Measurements from ENCODE around the gene PEX14. TPM values are rescaled to one million over a fixed set of nuclear protein-coding genes. Genes with fewer than 3 reads are reported as not detected.
A peak's percentile ranks its signal among the peaks of the same experiment; 100 is the strongest.

PEX14 gene
- total RNA-seq, 1 experiment from 2014 or later, result 27.3 TPM

DNA sequence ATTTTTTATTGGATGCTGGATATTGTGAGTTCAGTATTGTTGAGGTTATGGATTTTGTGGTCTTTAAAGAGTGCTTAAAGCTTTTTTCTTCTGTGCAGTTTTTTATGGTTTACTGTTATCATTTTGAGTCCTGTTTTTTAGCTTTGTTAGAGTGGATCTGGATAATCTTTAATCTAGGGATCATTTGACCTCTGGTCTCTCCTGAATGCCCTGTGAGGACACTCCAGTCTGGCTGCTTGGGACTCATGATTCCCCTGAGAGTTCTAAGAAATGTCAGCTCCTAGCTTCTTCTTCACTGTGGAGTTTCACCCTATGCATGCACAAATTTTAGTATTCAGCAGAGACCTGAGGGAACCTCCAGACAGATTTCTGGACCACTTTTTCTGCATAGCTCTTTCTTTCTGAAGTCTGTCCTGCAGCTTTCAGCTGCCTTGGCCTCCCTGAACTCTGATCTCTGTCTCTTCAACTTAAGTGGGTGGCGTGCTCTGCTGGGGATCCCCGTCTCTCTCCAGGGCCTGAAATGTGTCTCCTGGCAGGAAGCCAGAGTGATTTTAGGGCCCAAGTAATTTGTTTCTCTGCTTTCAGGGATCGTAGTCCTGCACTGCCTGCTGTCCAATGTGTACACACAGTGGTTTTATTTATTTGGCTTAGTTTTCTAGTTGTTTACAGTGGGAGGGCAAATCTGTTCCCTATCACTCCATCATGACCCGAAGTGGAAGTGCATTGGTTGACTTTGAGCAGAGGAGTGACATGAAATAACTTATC lies 14.7 kb downstream of the PEX14 start:
- H3K4me3 Mint-ChIP-seq, result no peak overlapping the region
- POLR2A ChIA-PET, result no interaction called here

GRCh38 chr1:10490286-10490970 lies 15.7 kb downstream of the PEX14 start:
- ChIA-PET CTCF (interaction anchor here (0.9 to 2.0 kb wide), 4 partner anchors 17 to 243 kb away, joined by 5 to 6 read pairs (median 6); no protein-coding TSS in a partner anchor), POLR2A (no interaction called here)
- H3K4me1 Mint-ChIP-seq, result peaks cover 14% of the 10 kb centered on the region
- H3K36me3 Mint-ChIP-seq, result peaks cover 5% of the 10 kb centered on the region; the same call in 1 of the 2 replicates
- ATAC-seq (no peak), DNase-seq (ENCODE audit: low spot score) (no peak)
- H3K4me3 Mint-ChIP-seq, result no peak overlapping the region
- H3K27me3 Mint-ChIP-seq (ENCODE audit: low read depth), result no peaks in the 10 kb centered on the region
- peak overlapping the region; percentile 48 for H3K27ac Mint-ChIP-seq
- H3K9me3 Mint-ChIP-seq, result no peaks in the 10 kb centered on the region
- TF ChIP-seq TEAD1 (CRISPR knock-in tag; IDR thresholded peaks at IDR 0.05), result no peak
- no peak for TF ChIP-seq ZNF232 (CRISPR knock-in tag; IDR thresholded peaks at IDR 0.05)

More for the DNA sequence above, 14.7 kb downstream of the PEX14 start:
- no peak for TF ChIP-seq ZNF138 (CRISPR knock-in tag; conservative IDR thresholded peaks at IDR 0.05)
- TF ChIP-seq ATF3 (CRISPR knock-in tag; conservative IDR thresholded peaks at IDR 0.05), result no peak
- no peak for TF ChIP-seq FOXK1 (CRISPR knock-in tag; IDR thresholded peaks at IDR 0.05)
- no peak for TF ChIP-seq GTF2I (CRISPR knock-in tag; conservative IDR thresholded peaks at IDR 0.05)
- no peaks in the 10 kb centered on the region for H3K27me3 Mint-ChIP-seq (ENCODE audit: low read depth)
- H3K4me1 Mint-ChIP-seq, result peaks cover 6% of the 10 kb centered on the region; the same call in 1 of the 2 replicates
- peaks cover 8% of the 10 kb centered on the region for H3K36me3 Mint-ChIP-seq
- CTCF ChIA-PET, result interaction anchor here (0.9 to 1.7 kb wide), 3 partner anchors 33 to 244 kb away, joined by 5 to 6 read pairs (median 5); no protein-coding TSS in a partner anchor
- H3K9me3 Mint-ChIP-seq, result no peaks in the 10 kb centered on the region
- no peak for ATAC-seq
- H3K27ac Mint-ChIP-seq, result peak overlapping the region; percentile 48
- no peak for DNase-seq (ENCODE audit: low spot score)

GRCh38 chr1:10494418-10494753 lies 19.6 kb downstream of the PEX14 start:
- no peak overlapping the region; the same call in 1 of the 2 replicates for H3K27ac Mint-ChIP-seq
- DNase-seq (ENCODE audit: low spot score), result no peak
- ChIA-PET POLR2A (interaction anchor here (1.4 kb wide), 1 partner anchor 19 kb away, joined by 3 read pairs; the partner anchor contains the start of gene PEX14), CTCF (interaction anchor here (0.7 to 6.7 kb wide), 22 partner anchors 9 to 543 kb away, joined by 3 to 48 read pairs (median 4); partner anchors contain the start of genes CENPS, CORT and PEX14)
- no peaks in the 10 kb centered on the region for H3K36me3 Mint-ChIP-seq
- no peak overlapping the region for H3K4me3 Mint-ChIP-seq
- H3K9me3 Mint-ChIP-seq, result no peaks in the 10 kb centered on the region
- H3K4me1 Mint-ChIP-seq, result peaks cover 15% of the 10 kb centered on the region
- H3K27me3 Mint-ChIP-seq (ENCODE audit: low read depth), result no peaks in the 10 kb centered on the region
- TF ChIP-seq IRF2 (CRISPR knock-in tag; IDR thresholded peaks at IDR 0.05; ENCODE audit: borderline replicate concordance, low read depth) (no peak), ATF1 (CRISPR knock-in tag; IDR thresholded peaks at IDR 0.05) (no peak), CREM (CRISPR knock-in tag; IDR thresholded peaks at IDR 0.05) (no peak), E2F5 (CRISPR knock-in tag; IDR thresholded peaks at IDR 0.05) (no peak), KAT7 (CRISPR knock-in tag; IDR thresholded peaks at IDR 0.05; ENCODE audit: borderline replicate concordance) (no peak), FOXK1 (CRISPR knock-in tag; IDR thresholded peaks at IDR 0.05) (no peak), ZBTB21 (CRISPR knock-in tag; IDR thresholded peaks at IDR 0.05; ENCODE audit: borderline replicate concordance) (no peak)
- TF ChIP-seq, protein P1, sequence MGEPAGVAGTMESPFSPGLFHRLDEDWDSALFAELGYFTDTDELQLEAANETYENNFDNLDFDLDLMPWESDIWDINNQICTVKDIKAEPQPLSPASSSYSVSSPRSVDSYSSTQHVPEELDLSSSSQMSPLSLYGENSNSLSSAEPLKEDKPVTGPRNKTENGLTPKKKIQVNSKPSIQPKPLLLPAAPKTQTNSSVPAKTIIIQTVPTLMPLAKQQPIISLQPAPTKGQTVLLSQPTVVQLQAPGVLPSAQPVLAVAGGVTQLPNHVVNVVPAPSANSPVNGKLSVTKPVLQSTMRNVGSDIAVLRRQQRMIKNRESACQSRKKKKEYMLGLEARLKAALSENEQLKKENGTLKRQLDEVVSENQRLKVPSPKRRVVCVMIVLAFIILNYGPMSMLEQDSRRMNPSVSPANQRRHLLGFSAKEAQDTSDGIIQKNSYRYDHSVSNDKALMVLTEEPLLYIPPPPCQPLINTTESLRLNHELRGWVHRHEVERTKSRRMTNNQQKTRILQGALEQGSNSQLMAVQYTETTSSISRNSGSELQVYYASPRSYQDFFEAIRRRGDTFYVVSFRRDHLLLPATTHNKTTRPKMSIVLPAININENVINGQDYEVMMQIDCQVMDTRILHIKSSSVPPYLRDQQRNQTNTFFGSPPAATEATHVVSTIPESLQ (CRISPR knock-in tag; IDR thresholded peaks at IDR 0.05), result no peak
- ATAC-seq, result peak; percentile 38; the same call in 1 of the 2 replicates

Measured in WTC11 (cell line).